ENCODE results near the gene PABPN1L.

PABPN1L gene

GRCh38 chr16:88878356-88878755 is 11.9 kb upstream of the PABPN1L start:
- TF ChIP-seq NFRKB (IDR thresholded peaks at IDR 0.05) (no peak), SP1 (IDR thresholded peaks at IDR 0.05) (no peak), FOXA1 (IDR thresholded peaks at IDR 0.05) (no peak), L3MBTL2 (conservative IDR thresholded peaks at IDR 0.05) (no peak), TARDBP (IDR thresholded peaks at IDR 0.05) (no peak), LEF1 (IDR thresholded peaks at IDR 0.05; ENCODE audit: borderline replicate concordance) (no peak), FOXM1 (IDR thresholded peaks at IDR 0.05; ENCODE audit: borderline replicate concordance) (no peak), HDGF (IDR thresholded peaks at IDR 0.05; ENCODE audit: borderline replicate concordance) (no peak), ELF4 (IDR thresholded peaks at IDR 0.05) (no peak), CTBP1 (IDR thresholded peaks at IDR 0.05; ENCODE audit: borderline replicate concordance) (no peak), FOXK2 (IDR thresholded peaks at IDR 0.05) (no peak), ARNT (IDR thresholded peaks at IDR 0.05) (no peak), SUZ12 (IDR thresholded peaks at IDR 0.05) (no peak), ZNF384 (IDR thresholded peaks at IDR 0.05) (no peak), BHLHE40 (IDR thresholded peaks at IDR 0.05; ENCODE audit: borderline replicate concordance) (no peak)
- TF ChIP-seq, protein P1, sequence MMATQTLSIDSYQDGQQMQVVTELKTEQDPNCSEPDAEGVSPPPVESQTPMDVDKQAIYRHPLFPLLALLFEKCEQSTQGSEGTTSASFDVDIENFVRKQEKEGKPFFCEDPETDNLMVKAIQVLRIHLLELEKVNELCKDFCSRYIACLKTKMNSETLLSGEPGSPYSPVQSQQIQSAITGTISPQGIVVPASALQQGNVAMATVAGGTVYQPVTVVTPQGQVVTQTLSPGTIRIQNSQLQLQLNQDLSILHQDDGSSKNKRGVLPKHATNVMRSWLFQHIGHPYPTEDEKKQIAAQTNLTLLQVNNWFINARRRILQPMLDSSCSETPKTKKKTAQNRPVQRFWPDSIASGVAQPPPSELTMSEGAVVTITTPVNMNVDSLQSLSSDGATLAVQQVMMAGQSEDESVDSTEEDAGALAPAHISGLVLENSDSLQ (IDR thresholded peaks at IDR 0.05): no peak
- ChIA-PET CTCF (no interaction called here), POLR2A (no interaction called here)
- no peak for DNase-seq (ENCODE audit: extremely low spot score)

DNA sequence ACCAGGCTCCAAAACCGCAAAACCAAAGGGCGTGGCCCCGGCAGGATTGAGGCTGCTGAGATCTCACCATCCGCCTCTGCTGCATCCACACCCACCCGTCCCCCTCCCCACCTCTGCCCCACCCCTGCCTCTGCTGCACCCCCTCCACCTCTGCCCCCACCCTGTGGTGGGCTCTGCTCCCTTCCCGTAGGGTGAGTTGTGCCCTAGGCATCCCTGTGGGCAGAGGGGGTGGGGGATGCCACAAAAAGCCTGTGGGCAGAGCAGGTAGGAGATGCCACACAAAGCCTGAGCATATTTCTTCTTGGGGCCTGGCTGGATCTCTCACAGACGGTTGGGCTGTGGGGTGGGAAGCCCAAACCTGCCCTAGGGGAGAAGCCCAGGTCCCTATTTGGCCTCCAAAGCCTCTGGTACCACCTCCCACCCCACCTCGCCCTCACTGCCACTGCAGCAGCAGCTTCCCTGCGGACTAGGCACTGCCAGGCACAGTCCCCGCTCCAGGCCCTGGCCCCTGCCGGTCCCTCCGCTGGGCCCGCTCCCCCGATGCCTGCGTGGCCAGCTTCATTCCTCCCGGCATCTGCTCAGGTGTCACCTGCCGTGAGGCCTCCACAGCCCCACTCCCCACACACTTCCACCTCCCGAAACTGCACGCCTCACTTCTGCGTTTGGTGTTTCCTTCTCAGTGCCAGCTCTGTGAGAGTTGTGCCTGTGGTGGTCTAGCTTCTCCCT is 11.3 kb upstream of the PABPN1L start:
- no peak for DNase-seq (ENCODE audit: extremely low spot score)
- ChIA-PET POLR2A (no interaction called here), CTCF (no interaction called here)
- TF ChIP-seq ELF4 (IDR thresholded peaks at IDR 0.05): no peak
- no peak for TF ChIP-seq NFRKB (IDR thresholded peaks at IDR 0.05)
- TF ChIP-seq L3MBTL2 (conservative IDR thresholded peaks at IDR 0.05): no peak
- TF ChIP-seq TARDBP (IDR thresholded peaks at IDR 0.05): no peak
- TF ChIP-seq FOXM1 (IDR thresholded peaks at IDR 0.05; ENCODE audit: borderline replicate concordance): no peak
- TF ChIP-seq, protein P1 (IDR thresholded peaks at IDR 0.05): no peak
- TF ChIP-seq CTBP1 (IDR thresholded peaks at IDR 0.05; ENCODE audit: borderline replicate concordance): no peak
- no peak for TF ChIP-seq HDGF (IDR thresholded peaks at IDR 0.05; ENCODE audit: borderline replicate concordance)
- no peak for TF ChIP-seq LEF1 (IDR thresholded peaks at IDR 0.05; ENCODE audit: borderline replicate concordance)
- TF ChIP-seq SP1 (IDR thresholded peaks at IDR 0.05): no peak
- no peak for TF ChIP-seq FOXA1 (IDR thresholded peaks at IDR 0.05)
- TF ChIP-seq SUZ12 (IDR thresholded peaks at IDR 0.05): no peak
- no peak for TF ChIP-seq FOXK2 (IDR thresholded peaks at IDR 0.05)
- no peak for TF ChIP-seq ARNT (IDR thresholded peaks at IDR 0.05)
- TF ChIP-seq BHLHE40 (IDR thresholded peaks at IDR 0.05; ENCODE audit: borderline replicate concordance): no peak

GRCh38 chr16:88876942-88877526 is 10.6 kb upstream of the PABPN1L start:
- ChIA-PET POLR2A (no interaction called here), CTCF (no interaction called here)
- TF ChIP-seq TARDBP (IDR thresholded peaks at IDR 0.05) (no peak), FOXM1 (IDR thresholded peaks at IDR 0.05; ENCODE audit: borderline replicate concordance) (no peak), ELF4 (IDR thresholded peaks at IDR 0.05) (no peak), HDGF (IDR thresholded peaks at IDR 0.05; ENCODE audit: borderline replicate concordance) (no peak), FOXA1 (IDR thresholded peaks at IDR 0.05) (no peak), LEF1 (IDR thresholded peaks at IDR 0.05; ENCODE audit: borderline replicate concordance) (no peak), ARNT (IDR thresholded peaks at IDR 0.05) (no peak), SP1 (IDR thresholded peaks at IDR 0.05) (no peak), FOXK2 (IDR thresholded peaks at IDR 0.05) (no peak), SUZ12 (IDR thresholded peaks at IDR 0.05) (no peak), L3MBTL2 (conservative IDR thresholded peaks at IDR 0.05) (no peak), NFRKB (IDR thresholded peaks at IDR 0.05) (no peak), ZNF384 (IDR thresholded peaks at IDR 0.05) (no peak), CTBP1 (IDR thresholded peaks at IDR 0.05; ENCODE audit: borderline replicate concordance) (no peak), BHLHE40 (IDR thresholded peaks at IDR 0.05; ENCODE audit: borderline replicate concordance) (no peak)
- TF ChIP-seq, protein P1 (IDR thresholded peaks at IDR 0.05): no peak
- DNase-seq (ENCODE audit: extremely low spot score): no peak

DNA sequence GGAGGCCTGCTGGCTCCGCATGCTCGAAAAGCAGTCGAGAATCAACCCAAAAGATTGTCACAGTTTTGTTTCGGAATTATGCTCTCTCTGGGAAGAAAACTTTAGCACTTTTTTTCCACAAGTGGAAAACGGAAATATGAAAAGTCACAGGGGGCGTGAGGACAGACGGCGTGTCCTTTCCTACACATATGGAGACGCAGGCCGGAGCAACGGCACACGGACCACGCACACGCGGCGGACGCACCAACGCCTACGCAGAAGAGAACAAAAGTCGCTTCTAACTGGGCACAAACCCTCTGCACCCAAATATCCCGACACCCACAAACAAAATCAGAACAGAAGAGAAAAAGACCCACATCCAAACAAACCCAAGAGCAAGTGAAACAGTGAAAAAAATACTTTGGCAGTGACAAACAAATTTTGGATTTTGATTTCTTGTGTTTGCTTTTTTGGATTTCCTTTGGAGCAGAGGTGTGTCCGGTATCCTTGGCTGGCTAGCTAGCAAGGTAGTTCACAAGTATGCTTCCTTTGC is 9.3 kb upstream of the PABPN1L start:
- CTCF ChIA-PET: no interaction called here
- no peak for DNase-seq (ENCODE audit: extremely low spot score)
- POLR2A ChIA-PET: no interaction called here
- TF ChIP-seq FOXK2 (IDR thresholded peaks at IDR 0.05): no peak
- TF ChIP-seq TARDBP (IDR thresholded peaks at IDR 0.05): no peak
- no peak for TF ChIP-seq FOXM1 (IDR thresholded peaks at IDR 0.05; ENCODE audit: borderline replicate concordance)
- TF ChIP-seq BHLHE40 (IDR thresholded peaks at IDR 0.05; ENCODE audit: borderline replicate concordance): no peak
- no peak for TF ChIP-seq NFRKB (IDR thresholded peaks at IDR 0.05)
- no peak for TF ChIP-seq LEF1 (IDR thresholded peaks at IDR 0.05; ENCODE audit: borderline replicate concordance)
- TF ChIP-seq ELF4 (IDR thresholded peaks at IDR 0.05): no peak
- no peak for TF ChIP-seq ZNF384 (IDR thresholded peaks at IDR 0.05)
- TF ChIP-seq, protein P1 (IDR thresholded peaks at IDR 0.05): no peak
- TF ChIP-seq L3MBTL2 (conservative IDR thresholded peaks at IDR 0.05): no peak
- no peak for TF ChIP-seq SP1 (IDR thresholded peaks at IDR 0.05)
- no peak for TF ChIP-seq CTBP1 (IDR thresholded peaks at IDR 0.05; ENCODE audit: borderline replicate concordance)
- TF ChIP-seq ARNT (IDR thresholded peaks at IDR 0.05): no peak
- TF ChIP-seq HDGF (IDR thresholded peaks at IDR 0.05; ENCODE audit: borderline replicate concordance): no peak
- no peak for TF ChIP-seq SUZ12 (IDR thresholded peaks at IDR 0.05)
- no peak for TF ChIP-seq FOXA1 (IDR thresholded peaks at IDR 0.05)
